Prostate gland (tissue), 2 donors: ENCODE measurements around the gene CCDC106.

Experiments
- CTCF ChIP-seq, 4 experiments: fragments of 200-600 bp in 2 of 4; fragments of 450-650 bp in 2 of 4; sonication (generic) in 2 of 4; IDR thresholded peaks; 1 replicate in 3 of 4; 2 replicates in 1 of 4; pipeline ENCODE4 v1.5.1; 2016 to 2019; ENCODE audit warnings: antibody characterized with exemption in 4 of 4, mild to moderate bottlenecking in 2 of 4, moderate library complexity in 2 of 4
- POLR2A ChIP-seq: fragments of 450-650 bp; IDR thresholded peaks from one replicate; pipeline ENCODE4 v1.6.1; 2016; ENCODE audit warnings: antibody characterized with exemption, mild to moderate bottlenecking
- POLR2AphosphoS5 ChIP-seq: sonication (generic); formaldehyde crosslinking; IDR thresholded peaks from one replicate; pipeline ENCODE4 v1.6.1; 2017; ENCODE audit warnings: antibody characterized with exemption

GRCh38 chr19:55621673-55622231 lies 26.3 kb upstream of the CCDC106 start:
- no peak for TF ChIP-seq CTCF (IDR thresholded peaks at IDR 0.05)
- TF ChIP-seq POLR2A: no peak
- TF ChIP-seq POLR2AphosphoS5: no peak
